ENCODE results near the gene ETFDH.
"Not testable (repeated sequence)": the region's sequence is repeated elsewhere in the genome, so short reads cannot be mapped to it uniquely, and the experiment has no call there.

GRCh38 chr4:158755819-158756218, 83.7 kb downstream of the ETFDH start:
- TF ChIP-seq CTCF, POLR2A (IDR thresholded peaks at IDR 0.05): not testable (repeated sequence)
